Measurements from ENCODE around the gene SLC12A5.

DNA sequence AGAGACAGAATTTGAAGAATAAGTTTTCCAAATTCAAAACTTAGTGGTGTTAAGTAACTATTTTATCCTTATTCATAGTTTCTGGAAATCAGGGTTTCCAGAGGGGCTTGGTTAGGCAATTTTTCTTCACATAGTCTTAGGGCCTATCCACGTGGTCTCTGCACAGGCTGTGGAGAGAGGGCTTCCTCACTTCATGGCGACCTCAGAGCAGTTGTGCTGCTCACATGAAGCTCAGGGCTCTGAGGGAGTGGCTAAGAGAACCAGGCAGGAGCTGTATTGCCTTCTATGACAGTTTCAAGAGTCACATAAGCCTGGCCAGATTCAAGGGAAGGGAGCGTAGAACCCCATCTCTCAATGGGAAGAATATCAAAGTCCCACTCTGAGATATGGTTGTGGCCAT lies 75.2 kb downstream of the SLC12A5 start:
- no peak for TF ChIP-seq EZH2phosphoT487 (IDR thresholded peaks at IDR 0.05; ENCODE audit: borderline replicate concordance, low read depth, low read length)
- TF ChIP-seq, protein P1, sequence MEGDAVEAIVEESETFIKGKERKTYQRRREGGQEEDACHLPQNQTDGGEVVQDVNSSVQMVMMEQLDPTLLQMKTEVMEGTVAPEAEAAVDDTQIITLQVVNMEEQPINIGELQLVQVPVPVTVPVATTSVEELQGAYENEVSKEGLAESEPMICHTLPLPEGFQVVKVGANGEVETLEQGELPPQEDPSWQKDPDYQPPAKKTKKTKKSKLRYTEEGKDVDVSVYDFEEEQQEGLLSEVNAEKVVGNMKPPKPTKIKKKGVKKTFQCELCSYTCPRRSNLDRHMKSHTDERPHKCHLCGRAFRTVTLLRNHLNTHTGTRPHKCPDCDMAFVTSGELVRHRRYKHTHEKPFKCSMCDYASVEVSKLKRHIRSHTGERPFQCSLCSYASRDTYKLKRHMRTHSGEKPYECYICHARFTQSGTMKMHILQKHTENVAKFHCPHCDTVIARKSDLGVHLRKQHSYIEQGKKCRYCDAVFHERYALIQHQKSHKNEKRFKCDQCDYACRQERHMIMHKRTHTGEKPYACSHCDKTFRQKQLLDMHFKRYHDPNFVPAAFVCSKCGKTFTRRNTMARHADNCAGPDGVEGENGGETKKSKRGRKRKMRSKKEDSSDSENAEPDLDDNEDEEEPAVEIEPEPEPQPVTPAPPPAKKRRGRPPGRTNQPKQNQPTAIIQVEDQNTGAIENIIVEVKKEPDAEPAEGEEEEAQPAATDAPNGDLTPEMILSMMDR (conservative IDR thresholded peaks at IDR 0.05; ENCODE audit: low read length): no peak
